ENCODE measurements around the gene NDUFS7.
"Not testable (repeated sequence)": the region's sequence is repeated elsewhere in the genome, so short reads cannot be mapped to it uniquely, and the experiment has no call there.

NDUFS7 gene

DNA sequence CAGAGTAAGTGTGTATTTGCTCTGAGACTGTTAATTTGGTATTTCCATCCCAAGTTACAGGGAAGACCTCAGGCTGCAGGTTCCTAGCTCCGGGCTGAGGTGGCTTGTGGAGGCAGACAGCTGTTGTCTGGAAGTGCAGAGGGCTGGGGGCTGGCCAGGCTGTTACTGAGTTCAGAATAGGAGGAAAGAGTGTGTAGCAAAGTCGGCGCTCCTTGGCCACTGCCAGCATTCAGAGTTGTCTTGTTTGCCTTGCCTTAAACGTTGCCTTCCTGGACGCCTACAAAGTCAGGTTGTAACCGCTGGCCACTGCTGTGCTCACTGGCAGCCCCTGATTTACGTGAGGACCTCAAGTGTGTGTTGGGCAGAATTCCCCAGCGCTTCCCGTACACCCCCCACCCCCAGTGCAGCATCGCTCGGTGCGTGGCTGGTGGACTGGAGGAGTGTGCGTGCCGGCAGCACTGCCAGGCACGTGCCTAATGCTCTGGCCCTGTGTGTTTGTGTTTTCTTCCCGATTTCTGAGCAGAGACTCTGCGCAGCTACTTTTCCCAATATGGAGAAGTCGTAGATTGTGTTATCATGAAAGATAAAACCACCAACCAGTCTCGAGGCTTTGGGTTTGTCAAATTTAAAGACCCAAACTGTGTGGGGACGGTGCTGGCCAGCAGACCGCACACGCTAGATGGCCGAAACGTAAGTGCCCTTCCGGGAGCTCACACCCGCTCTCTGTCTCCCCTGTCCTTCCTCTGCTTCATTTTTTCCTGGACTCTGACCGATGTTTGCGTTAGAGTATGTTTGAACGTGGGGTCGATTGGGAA lies 34.2 kb downstream of the NDUFS7 start:
- DNase-seq (ENCODE audit: low read depth in 3 of 3), result no peak

DNA sequence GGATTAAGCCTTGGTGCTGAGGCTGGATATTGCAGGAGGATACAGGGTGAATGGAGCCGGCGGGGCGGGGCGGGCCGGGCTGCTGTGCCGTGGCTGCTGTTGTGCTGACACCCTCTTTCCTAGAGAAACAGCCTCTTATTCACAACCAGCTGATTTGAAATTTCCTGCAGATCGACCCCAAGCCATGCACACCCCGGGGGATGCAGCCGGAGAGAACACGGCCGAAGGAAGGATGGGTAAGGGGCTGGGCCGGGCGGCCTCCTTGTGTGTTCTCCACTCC lies 34.7 kb downstream of the NDUFS7 start:
- DNase-seq (ENCODE audit: low read depth in 3 of 3), result no peak

DNA sequence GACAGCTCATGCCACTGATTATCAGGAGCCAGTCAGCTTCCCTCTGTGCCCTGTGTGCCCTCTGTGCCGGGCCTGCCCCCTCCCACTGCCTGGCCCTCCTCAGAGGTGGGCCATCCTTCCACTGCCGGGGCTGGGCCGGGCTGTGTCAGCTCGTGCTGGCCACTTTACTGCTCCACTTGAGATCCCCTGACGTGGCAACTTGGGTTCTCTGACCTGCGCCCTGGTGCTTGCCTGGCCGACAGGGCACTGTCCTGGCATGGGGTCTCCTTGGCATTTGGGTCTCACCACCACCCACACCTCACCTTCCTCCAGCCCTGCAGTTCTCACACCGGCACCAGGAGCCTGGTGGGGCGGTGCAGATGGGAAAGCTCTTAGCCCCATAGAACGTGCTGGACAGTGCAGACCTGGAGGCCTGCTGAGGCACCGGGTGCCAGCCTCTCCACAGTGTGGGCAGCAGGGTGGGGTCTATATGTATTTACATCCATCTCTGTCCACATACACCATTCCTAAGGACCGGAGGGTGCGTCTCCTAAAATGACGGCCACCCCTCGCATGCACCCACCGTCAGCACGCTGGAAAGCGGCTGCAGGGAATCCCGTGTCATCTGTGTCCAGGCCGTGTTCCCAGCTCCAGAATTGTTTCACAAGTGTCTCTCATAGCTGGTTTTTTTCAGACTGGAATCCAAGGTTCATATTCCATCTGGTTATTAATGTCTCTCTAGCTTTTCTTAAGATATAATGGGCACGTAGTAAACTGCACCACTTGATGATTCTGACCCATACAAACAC lies 35.4 kb downstream of the NDUFS7 start:
- DNase-seq (ENCODE audit: low read depth in 3 of 3), result no peak

GRCh38 chr19:1420085-1420484 lies 36.4 kb downstream of the NDUFS7 start:
- not testable (repeated sequence) for DNase-seq (ENCODE audit: low read depth in 3 of 3)

DNA sequence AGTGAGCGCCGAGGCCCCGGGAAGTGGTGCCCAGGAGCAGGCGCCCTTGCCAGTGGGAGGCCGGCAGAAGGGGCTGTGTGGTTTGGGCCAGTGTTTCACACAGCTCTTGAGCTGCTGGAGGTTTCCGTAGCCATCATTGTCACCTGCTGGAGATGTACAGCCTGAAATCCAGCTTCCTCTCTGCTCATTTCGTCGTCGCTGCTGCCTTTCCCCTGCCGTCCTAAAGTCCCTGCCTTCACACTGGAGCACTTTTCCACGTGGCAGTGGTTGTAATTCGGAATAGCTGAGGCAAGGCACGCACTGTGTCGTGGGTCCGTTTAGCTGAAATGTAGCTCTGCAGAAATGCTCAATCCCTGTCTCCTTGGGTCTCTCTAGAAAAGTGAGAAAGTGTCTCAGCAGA lies 36.9 kb downstream of the NDUFS7 start:
- DNase-seq (ENCODE audit: low read depth in 3 of 3), result no peak

DNA sequence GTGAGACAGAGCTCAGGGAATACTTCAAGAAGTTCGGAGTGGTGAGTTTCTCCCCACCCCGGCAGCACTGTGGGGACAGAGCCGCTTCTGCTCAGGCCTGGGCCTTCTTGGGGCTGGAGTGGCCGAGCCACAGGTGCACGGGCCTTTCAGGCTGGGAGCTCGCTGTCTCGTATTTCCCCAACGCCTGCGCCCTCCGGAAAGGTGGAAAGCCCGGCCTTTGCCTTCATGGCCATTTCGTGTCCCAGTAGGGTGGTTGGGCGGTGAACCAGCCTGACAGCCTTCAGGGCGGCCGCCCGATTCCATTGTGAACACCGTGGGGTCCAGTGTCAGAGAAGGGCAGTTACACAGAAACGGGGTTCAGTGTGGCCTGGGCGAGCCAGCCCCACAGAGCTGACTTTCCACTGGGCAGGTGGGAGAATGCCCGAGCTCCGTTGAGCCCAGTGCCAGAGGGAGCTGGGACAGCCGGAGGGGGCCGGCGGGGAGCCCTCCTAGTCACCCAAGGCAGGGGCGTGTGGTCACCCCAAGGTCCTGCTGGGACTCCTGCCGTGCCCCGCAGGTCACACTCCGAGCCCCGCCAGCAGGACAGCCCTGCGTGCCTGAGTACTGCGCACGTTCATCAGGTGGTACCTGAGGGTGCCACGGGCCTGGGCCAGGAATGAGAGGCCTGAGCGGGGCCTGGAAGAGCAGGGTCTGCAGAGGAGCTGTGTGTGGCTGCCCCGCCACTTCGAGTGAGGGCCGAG lies 37.7 kb downstream of the NDUFS7 start:
- DNase-seq (ENCODE audit: low read depth in 3 of 3), result no peak

DNA sequence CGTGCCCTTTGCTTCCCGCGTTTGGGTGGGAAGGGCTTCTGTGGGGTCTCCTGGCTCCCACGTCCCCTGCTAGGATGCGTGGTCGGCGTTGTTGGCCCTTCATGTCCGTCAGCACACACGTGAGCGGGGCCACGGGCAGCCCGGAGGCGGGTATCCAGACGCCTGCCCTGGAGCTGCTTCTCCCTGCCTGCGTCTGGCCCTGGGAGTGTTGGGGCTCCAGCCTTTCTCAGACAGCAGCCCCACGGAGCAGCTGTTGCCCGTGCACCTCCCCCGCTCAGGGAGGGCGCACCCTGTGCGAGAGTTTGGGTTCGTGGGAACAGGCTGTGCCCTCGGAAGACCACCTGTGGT lies 38.2 kb downstream of the NDUFS7 start:
- no peak for DNase-seq (ENCODE audit: low read depth in 3 of 3)

- no peak for DNase-seq (ENCODE audit: low read depth in 3 of 3)
These were observed 38.7 kb downstream of the NDUFS7 start for GRCh38 chr19:1422360-1422759.

GRCh38 chr19:1422943-1423342 lies 39.2 kb downstream of the NDUFS7 start:
- no peak for DNase-seq (ENCODE audit: low read depth in 3 of 3)

DNA sequence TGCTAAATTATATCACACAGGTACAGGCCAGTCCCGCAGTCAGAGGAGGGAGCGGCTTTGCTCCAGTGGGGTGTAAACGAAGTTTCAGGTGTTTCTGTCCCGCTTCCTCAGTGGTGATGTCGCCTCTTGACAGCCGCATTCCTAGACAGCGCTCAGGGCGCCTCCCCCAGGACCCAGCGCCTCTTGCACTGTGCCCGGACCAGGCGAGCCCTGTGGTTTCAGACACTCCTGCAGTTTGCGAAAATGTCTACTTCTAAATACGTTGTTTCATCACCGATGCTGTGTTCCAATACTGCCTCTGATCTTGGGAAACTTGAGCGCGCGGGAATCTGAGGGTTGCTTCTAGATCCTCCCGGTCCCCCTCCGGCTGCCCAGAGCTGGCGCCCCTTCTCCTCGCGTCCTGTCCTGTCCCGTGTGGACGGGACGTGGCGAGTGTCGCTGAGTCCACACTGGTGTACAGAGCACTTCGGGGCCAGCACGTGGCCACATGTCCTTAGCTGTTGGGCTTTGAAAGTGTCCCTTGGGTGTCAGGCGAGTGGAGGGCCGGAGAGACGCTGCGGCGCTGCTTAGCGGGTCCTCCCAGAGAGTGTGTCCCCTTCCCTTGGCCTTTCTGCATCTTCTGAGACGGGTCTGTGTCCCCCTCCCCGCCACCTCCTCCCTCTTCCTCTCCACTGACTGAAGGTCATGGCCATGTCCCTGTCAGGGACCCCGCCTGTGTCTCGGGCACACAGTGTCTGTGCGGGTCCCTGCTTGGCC lies 39.9 kb downstream of the NDUFS7 start:
- no peak for DNase-seq (ENCODE audit: low read depth in 3 of 3)

DNA sequence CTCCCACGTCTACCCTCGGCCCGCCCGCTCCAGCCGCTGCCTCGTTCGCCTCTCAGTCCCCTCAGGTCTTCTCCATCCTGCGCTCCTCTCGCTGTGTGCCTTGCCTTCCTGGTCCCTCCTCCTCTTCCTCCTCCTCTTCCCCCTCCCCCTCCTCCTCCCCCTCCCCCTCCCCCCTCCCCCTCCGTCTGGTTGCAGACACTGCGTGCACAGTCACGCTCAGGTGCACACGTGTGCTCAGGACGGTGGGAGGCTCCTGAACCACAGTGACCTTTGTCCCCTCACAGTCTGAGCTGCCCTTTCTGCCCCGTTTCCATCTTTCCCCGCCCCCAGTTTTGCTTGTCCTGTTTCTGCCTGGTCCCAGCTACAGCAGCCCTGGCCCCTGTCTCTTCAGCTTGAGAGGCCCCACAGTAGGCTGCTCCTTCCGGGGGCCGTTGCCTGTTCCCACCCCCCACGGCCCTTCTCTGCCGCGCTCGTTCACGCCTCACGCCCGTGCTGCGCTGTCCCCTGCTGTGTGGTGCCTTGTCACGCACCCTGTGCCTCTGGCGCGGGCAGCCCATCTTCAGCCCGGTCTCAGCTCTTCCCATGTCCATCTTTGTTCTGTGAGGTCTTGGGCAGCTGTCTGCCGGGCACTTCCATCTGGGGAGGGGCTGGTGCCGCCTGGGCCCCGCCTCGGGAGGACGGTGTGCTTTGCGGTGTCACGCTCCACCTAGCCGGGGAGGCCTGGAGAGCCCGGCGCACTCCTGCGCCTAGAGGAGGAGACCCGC lies 40.7 kb downstream of the NDUFS7 start:
- DNase-seq (ENCODE audit: low read depth in 3 of 3), result no peak

- DNase-seq (ENCODE audit: low read depth in 3 of 3), result no peak
These were observed 41.6 kb downstream of the NDUFS7 start for GRCh38 chr19:1425102-1425837.

DNA sequence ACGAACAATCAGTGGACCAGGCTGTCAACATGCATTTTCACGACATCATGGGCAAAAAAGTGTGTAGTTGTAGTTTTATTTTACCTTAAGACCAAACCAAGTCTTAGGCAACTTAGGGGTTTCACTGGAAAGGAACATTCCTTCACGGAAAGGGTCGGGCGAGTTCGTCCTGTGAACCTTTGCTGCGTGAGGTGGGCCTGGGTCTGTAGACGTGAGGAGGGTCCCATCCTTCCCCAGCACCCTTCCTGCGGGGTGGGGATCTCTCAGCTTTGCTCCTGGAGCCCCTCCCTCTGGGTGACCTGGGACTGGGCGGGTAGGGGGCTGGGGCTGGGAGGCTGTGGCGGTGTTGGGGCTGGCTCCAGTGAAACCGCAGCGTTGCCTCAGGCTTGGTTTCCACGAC lies 42.2 kb downstream of the NDUFS7 start:
- DNase-seq (ENCODE audit: low read depth in 3 of 3), result no peak

DNA sequence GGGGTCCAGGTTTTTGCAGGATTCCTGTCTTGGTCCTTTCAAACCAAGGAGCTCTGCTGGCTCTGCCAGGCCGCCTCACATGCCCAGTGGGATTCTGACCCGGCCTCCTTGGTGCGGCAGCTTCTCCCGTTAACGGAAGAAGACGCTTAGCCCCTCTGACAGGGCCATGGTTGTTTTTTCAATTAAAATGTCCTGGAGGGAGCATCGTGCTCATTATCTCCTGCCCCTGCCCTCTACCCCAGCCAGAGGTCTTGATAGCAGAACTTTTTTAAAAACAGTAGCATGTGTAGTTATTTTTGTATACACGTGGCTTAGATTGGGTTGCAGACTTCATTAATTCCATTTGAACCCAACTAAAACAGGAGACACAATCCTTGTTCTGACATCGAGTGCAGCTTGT lies 43.0 kb downstream of the NDUFS7 start:
- no peak for DNase-seq (ENCODE audit: low read depth in 3 of 3)

DNA sequence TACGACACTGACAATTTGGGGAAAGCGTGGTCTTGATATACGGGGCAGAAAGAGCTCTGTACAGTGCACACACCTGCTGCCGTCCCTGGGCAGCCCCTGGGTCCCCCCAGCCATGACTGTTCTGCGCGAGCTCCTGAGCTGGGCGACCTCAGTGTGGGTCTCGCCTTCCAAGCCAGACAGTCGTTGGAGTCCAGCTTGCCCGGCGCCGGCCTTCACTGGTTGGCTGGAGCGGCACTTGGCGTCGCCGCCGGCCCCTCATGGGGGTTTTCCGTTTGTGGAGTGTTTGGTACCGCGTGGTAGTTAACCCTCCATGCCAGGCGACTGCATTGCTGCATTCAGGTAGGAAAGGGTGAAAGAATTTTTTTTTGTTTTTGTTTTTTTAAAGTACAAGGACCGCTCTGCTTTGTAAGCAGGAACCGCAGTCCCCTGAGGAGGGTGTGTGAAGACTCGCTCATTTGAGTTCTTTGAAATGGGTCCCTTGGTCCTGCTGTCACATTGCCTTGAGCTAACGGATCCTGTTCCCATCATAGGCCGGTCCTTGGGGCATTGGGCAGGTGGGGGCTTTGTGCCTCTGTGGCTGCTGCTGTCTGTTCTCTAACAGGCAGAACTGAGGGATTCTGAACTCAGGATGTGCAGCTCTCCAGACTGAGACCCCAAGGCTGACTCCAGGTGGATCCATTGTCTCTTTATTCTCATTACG lies 43.7 kb downstream of the NDUFS7 start:
- no peak for DNase-seq (ENCODE audit: low read depth in 3 of 3)

GRCh38 chr19:1428738-1429391 lies 45.2 kb downstream of the NDUFS7 start:
- DNase-seq (ENCODE audit: low read depth in 3 of 3), result no peak

- no peak for DNase-seq (ENCODE audit: low read depth in 3 of 3)
These were observed 46.0 kb downstream of the NDUFS7 start for GRCh38 chr19:1429750-1430149.

DNA sequence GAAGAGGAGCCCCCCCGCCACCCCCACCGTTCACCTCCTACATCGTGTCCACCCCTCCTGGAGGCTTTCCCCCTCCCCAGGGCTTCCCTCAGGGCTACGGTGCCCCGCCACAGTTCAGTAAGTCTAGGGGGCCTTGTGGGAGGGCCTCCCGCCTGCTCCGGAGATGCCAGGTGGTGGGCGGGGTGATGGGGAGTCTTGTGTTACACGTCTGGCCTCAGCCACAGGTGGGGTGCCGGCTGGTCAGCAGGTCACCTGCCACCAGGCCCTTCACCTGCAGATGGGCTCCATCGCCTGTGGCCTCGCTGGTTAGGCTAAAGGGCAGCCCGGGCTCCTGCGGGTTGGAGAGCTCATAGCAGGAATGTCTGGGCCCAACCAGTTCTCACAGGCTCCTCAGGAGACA lies 46.5 kb downstream of the NDUFS7 start:
- no peak for DNase-seq (ENCODE audit: low read depth in 3 of 3)

GRCh38 chr19:1431759-1432506 lies 48.2 kb downstream of the NDUFS7 start:
- no peak for DNase-seq (ENCODE audit: low read depth in 3 of 3)

All from stimulated activated CD4-positive, alpha-beta T cell treated with anti-CD3 and anti-CD28 coated beads, TNF-alpha, amount 100 ng/mL, for 48 hours (primary cell).